HG03558 (cell line): ENCODE data around the gene EPAS1.

Experiments
- ATAC-seq: cut with Tn5 transposase; IDR thresholded peaks from one replicate; pipeline ENCODE4 v1.9.1; 2021; ENCODE audit warnings: moderate number of reproducible peaks; ENCODE audit not compliant: unreplicated experiment; ENCODE audit errors: extremely low read depth

The EPAS1 gene

DNA sequence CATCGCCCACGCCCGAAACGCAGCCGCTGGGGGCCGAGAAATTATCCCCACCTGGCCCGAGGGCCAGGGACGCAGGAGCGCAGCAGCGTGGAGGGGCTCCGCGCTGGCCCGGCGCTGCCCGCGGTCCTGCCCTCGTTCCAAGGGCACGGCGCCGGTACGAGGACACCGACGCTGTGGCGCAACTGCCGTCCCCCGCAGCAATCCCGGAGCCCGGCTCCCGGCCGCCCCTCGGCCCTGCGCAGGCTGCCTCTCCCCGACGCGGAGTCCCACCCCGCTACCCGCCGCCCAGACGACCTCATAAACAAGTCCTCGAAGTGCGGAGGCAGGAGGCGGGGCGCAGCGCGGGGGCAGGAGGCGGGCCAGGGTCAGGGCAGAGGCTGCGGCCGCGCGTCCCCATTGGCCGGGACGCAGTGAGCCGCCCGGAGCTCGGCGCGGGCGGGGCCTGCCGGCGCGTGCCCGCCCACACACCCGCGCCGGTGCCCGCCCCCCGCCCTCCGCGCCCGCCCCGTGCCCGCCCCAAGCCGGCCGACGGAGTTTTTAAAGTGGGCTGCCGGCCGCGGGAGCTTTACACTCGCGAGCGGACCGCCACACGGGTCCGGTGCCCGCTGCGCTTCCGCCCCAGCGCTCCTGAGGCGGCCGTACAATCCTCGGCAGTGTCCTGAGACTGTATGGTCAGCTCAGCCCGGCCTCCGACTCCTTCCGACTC is at the start of gene EPAS1:
Gene EPAS1 (plus strand): TSS at position 568 of the 706 bp plus-strand sequence. CDS start 505 bp downstream, outside the sequence.
- no peak for ATAC-seq

DNA sequence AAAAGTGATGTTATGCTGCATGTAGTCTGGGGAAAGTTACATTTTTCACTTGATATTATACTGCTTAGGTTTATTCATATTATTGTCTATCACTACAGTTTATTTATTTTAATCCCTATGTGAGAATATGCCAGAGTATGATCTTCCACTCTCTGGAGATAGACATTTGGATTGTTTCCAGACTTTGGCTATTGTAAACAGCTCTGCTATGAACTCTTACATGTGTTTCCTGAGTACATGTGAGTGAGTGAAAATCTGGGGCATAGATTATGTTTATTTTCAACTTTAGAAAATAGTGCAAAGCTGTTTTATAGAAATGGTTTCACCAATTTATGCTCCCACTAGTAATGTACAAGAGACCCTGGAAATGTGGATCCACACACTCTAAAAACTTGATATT is 49.0 kb upstream of the EPAS1 start:
- no peak for ATAC-seq

DNA sequence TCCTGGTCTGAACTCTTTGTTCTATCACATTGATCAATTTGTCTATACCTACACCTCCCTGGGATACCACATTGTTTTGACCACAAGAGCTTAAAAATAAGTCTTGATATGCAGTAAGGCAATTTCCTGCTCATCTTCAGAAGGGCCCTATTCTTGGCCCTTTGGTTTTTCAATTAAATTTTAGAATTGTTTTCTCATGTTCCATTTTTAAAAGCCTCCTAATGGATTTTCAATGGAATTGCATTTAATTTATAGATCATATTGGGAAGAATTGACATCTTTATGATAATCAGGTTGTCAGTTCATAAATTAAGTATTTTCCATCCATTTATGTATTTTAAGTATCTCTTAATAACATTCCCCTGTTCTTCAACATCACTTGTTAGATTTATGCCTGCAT is 47.6 kb upstream of the EPAS1 start:
- no peak for ATAC-seq

DNA sequence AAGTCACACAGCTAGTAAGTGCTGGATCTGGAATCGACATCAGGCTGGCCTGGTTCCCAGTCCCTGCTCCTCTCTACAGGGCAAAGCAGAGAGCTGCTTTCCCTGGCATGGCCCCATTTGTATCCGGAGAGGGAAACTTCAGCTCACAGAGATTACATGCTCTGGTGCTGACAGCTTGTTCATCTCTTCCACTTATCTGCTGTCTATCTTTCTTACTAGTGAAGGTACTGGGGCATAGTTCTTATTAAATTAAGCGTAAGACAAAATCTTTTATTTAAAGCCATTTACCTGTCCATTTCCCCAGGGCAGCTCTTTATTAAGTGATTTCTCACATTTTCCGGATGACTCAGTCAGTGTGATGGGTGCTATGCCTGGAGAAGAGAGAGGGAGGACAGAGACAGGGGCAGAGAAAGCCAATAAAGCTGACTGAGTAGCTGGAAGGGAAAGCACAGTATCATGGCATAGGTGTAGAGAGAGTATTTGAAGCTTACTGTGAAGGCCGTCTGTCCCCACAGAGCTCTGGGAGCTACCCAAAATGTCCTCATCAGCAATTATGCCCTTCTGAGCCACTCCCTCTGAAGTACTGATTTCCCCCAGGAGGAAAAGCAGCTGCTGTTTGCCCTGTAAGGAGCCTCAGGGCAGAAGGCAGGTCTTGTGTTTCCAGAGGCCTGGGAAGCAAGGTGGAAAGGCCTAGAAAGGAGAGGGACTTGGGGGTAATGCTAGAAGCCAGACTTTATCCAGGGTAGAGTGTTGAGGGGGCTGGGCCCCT is 44.1 kb upstream of the EPAS1 start:
- ATAC-seq: no peak

DNA sequence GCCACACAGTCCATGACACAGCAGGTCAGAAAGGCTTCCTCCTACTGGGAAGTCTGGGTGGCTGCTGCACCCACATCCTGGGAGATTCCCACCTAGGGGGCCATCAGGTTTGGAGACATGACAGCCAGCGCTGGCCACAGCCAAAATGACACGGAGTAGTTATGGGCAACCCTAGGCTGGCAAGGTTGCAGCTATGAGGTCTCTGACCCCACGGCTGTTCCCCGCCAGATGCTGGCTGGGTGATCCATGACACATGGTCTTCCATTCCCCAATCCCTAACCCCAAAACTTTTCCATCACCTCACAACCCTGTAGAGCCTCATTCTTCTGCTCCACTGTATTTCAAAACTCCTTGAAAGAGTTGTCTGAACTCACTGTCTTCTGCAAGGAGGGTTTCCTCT is 42.7 kb upstream of the EPAS1 start:
- no peak for ATAC-seq

DNA sequence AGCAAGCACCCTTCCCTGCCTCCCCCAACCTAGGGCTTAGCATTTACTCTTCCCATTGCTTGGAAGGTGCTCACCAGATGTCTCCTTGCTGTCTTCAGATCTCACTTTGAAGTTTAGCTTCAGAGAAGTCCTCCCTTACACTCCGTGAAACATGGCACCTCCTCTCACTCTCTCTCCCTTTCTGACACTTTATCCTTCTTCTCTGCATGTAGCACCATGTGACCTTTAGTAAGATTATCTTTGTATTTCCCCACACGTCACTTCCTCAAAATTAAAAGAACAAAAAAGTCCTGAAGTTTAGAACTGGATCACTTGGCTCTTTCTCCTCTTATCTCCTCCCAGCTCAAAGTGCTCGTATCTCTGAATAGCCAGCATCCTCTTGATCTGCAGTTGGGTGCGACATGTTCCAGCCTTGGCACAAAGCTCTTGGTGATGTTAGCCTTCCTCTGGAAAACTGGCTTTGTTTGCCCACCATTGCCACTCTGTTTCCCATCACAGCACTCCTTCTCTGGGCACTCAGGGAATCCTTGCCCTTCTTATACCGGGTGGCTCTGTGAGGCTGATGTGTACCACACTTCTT is 40.6 kb upstream of the EPAS1 start:
- ATAC-seq: no peak

DNA sequence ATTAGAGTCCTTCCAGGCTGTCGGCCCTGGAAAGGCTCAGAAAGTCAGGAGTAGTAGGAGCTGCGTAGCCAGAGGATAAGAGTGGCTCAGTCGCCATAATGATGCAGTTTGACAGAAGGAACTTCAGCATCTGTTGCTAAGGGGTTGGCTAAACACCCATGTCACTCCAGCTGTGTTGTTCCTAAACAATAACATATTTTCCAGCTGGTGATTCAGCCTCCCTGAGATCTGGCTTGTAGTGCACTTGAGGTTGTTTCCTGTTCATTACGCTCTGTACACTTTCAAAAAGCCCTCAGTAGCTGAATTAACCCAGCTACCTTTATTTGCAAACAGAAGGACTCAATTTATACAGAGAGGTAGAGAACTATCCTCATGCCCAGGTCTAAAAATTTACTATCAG is 39.7 kb upstream of the EPAS1 start:
- no peak for ATAC-seq

DNA sequence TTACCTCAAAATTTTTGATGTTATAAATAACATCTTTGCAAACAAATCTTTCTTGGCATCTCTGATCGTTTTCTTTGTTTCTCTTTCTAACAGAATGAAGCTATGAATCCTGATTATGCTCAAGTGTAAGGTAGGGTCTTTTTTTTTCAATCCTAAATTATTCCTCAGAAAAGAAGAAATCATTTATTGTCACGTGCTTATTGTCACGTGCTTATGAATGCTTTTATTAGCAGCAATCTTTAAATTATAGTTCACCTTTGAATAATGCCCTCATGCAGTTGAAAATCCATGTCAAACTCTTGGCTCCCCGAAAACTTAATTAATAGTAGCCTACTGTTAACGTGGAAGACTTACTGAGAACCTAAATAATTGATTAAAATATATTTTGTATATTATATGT is 39.2 kb upstream of the EPAS1 start:
- no peak for ATAC-seq

DNA sequence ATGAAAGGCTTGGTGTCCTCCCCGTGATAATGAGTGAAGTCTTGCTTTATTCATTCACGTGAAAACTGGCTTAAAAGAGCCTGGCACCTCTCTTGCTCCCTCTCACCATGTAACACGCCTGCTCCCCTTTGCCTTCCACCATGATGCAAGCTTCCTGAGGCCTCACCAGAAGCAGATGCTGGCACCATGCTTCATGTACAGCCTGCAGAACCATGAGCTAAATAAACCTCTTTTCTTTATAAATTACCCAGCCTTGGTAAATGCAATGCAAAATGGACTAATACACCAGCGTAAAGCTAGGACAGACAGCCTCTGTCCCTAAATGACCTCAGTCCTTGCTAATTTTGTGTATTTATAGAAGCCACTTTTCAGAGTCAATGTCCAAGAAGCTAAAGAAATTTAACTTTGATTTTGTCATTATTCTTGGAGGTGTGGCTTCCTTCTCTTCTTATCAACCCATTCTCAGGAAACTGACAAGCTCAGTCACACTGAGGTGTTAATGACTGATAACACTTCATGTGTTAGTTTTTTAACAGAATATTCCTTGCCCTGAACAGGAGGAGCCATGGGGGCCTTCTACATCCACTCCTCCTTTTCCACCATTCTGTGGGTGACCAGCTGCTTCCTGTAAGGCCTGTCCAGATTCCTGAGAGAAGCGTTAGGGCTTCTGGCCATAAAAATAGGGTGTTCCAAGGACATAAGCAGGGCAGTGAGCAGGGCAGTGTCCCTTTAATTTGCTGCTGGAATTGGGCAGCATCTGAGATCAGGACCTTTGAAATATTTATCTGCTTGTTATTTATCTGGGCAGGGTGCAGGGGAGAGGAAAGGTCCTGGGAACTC is 38.0 kb upstream of the EPAS1 start:
- ATAC-seq: no peak

DNA sequence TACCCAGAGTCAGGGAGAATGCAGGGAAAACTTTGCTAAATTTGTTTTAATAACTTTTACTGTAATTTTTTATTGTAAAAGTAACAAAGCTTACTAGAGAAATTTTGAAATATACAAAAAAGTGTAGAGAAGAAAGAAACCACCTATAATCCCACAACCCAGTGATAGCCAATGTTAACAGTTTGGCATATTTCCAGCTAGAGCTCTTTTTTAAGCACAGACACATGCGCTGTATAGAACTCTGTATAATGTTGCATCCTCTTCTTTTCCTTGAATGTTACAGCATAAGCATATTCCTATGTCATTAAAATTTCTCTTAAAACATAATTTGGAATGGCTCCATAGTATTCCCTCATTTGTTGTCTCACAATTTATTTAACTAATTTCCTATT is 37.4 kb upstream of the EPAS1 start:
- ATAC-seq: no peak

DNA sequence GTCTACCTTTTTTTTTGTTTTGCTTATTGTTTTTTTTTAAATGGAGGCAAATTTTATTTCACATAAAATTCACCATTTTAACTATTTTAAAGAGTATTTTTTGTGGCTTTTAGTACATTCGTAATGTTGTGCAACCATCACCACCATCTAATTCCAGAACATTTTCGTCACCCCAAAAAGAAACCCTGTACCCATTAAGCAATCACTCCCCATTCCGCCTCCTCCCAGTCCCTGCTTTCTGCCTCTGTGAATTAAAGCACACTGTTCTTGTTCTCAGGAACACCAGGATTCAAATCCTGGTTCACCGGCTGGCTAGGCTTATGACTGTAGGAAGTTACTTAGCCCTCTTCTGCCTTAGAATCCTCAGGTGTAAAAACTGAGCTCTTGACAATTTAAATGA is 36.9 kb upstream of the EPAS1 start:
- ATAC-seq: no peak

DNA sequence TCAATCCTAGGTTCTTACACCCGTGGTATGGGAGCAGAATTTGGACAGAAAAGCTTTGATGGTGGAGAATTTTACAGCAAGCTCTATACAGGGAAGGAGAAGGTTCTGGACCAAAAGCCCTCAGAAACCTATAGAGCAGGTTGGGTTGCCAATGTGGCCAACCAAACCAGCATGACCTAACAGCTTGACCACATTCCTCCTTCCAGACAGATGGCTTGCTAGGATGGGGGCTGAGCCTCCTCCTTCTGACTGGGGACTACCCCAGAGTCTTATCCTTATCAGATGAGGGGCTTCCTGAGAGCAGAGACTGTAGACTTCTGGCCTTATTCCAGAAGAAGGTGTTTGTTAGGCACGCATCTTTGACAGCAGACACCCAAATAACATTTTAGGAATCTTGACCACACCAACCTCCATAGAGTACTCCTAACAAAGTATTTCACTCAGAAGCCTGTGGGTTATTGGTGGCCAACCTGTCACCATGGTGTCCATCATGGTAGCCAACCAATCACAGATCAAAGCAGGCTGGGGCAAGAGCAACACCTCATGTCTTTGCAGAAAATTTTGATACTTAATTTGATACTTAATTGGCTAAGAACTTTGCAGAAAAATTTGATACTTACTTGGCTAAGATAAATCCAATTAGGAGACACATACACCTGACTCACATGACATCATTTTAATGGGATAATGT is 34.8 kb upstream of the EPAS1 start:
- ATAC-seq: no peak

DNA sequence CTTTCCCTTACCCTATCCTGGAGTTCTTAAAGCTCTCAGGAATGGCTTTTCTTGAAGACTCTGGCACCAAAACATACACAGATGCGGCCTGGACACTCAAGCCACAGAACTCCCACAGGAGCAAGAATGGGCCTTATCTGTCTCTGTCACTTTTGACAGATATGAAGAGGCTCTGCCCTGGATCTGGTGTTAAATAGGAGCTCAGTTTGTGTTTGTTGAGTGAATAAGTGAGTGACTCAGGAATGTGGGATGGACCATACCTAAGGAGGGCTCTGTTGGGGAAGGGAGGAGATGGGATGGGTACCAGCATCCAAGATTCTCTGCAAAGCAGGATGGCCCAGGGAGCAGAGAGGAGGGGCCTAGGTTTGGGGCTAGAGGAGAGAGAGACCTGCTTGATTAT is 33.9 kb upstream of the EPAS1 start:
- ATAC-seq: no peak

DNA sequence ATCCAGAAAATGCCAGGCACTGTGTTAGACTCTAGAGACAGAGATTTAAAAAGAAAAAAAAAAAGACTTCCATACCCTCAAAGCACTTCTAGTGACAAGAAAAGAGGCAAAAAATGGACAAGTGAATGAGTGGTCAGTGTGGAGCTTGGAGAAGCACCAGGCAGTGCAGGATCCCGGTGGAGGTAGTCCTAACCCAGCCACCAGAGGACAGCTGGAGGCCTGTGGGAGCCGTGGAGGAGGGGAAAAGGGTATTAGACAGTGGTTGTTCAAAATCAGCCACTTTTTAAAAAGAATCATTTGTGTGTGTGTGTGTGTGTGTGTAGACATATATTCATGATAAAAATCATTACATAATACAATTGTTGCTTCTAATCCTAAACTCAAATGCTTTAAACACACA is 32.8 kb upstream of the EPAS1 start:
- ATAC-seq: no peak

DNA sequence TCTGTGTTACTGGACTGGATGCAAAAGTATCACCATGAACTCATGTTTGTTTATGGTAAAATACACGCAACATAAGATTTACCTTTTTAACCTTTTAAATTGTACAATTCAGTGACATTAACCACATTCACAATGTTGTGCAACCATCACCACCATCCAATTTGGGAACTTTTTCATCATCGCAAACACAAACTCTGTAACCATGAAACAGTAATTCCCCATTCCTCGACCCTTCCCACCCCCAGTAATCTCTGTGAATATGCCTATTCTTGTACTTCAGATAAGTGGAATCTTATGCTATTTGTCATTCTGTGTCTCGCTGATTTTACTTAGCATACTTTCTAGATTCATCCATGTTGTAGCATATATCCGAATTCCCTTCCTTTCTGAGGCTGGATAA is 31.1 kb upstream of the EPAS1 start:
- no peak for ATAC-seq

DNA sequence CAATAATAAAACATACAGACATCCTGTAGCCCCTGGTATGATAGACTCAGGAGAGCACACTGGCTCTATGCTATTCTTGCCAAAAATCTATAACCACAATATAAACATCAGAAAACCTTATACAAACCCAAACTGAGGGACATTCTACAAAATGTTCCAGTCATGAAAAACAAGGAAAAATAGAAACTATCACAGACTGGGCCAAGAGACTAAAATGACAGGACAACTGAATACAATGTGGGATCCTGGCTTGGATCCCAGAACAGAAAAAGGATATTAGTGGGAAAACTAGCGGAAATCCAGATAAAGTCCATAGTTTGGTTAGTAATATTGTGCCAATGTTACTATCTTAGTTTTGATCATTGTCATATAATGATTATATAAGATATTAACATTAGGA is 29.6 kb upstream of the EPAS1 start:
- ATAC-seq: no peak

DNA sequence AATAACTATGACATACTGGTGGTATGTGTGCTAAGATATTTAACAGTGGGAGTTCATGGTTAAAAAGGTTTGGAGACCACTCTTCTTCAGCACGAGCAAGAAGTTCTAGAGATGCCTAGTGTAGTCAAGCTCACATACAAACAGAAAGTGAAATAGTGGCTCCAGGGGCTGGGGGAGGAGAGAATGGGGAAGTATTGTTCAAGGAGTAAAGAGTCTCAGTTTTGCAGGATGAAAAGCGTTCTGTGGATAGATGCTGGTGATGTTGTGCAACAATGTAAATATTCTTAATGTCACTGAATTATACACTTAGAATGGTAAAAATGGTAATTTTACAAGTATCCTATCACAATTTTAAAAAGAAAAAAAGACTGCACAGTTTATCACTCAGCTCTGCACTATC is 29.0 kb upstream of the EPAS1 start:
- no peak for ATAC-seq

DNA sequence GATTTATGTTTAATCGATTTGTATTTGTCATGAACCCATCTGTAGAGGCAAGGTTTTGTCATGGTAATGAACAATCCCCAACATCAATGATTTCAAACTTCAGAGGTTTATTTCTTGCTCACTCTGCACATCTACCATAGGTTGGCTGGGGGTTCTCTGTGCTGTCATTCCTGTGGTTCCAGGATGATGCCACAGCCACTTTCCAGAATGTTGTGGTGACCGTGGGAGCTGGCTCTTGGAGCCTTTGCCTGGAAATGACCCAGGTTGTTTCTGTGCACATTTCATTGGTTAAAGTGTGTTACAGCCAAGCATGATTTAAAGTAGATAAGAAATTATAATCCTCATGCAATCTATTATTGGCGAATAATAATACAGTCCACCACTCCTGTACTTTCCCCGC is 28.2 kb upstream of the EPAS1 start:
- ATAC-seq: no peak

DNA sequence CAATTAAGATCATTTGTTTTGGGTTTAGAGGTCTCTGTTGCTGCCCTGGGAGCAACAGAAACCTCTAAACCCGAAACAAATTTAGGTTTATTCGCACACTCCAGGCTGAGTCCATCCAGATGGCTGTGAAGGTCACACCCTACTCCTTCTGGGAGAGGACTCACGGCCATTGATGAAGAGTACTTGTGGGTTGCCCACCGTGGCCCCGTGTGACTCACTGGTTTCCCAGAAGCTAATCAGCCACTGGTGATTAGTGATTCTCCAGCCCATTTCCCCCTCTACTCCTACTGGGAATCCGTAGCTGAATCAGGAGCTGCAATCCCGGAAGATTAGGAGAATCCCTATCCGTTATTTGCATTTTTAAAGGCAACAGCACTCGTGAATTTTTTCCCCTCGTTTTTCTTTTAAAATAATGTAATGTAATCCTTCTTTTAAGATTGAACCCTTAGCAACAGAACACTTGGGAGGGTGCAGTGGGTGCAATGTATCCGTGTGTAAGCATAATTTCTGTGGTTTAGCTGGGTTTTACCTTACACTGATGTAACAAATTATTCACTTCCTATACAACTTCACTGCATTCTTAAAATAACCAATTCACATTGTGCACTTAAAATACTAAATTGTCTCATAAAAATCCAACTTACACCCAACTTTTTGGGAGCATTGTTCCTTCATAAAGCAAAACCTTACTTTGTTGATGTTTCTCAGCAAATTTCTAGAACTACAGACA is 27.5 kb upstream of the EPAS1 start:
- ATAC-seq: no peak

DNA sequence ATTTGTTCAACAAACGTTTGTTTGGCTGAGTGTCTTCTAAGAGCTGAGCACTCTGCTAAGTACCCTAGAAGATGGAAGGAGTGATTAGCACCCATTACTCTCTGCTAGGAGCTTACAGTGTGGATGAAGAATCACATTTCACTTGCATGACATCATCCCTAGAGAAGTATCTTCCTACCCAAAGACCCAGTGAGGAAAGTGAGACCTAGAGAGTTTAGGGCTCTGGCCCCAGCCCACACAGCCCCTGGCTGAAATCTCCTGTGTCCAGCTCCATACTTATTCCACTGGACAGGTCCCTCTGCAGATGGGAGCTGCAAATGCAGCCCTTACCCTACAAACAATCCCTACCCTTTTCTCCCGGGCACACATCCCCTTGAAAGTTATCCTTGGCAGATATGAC is 26.8 kb upstream of the EPAS1 start:
- ATAC-seq: no peak
